GM12891 (cell line): Measurements from ENCODE around the gene PLA1A.

Source experiments
- DNase-seq: peaks from one replicate; pipeline ENCODE4 v3.0.0; 2011; ENCODE audit warnings: low spot score; ENCODE audit not compliant: insufficient read length
- FAIRE-seq: peaks from 2 replicates; lab custom pipeline; 2011; peaks lifted over from hg19 to GRCh38; lab: Jason Lieb, UNC
- PAX5 ChIP-seq: IDR thresholded peaks from 2 replicates; pipeline ENCODE4 v1.6.1; 2011; ENCODE audit warnings: low read length, moderate library complexity, mild to moderate bottlenecking; ENCODE audit not compliant: insufficient read depth, severe bottlenecking
- POLR2A ChIP-seq: IDR thresholded peaks from 2 replicates; pipeline ENCODE4 v1.6.1; 2011; ENCODE audit warnings: low read depth, low read length, control low read depth
- POLR2AphosphoS5 ChIP-seq: IDR thresholded peaks from 2 replicates; pipeline ENCODE4 v1.6.1; 2011; ENCODE audit warnings: low read depth, low read length, control low read depth
- POU2F2 ChIP-seq: IDR thresholded peaks from 2 replicates; pipeline ENCODE4 v1.6.1; 2011; ENCODE audit warnings: low read depth, mild to moderate bottlenecking, control low read depth, low read length, moderate library complexity
- SPI1 ChIP-seq: IDR thresholded peaks from 2 replicates; pipeline ENCODE4 v1.6.1; 2011; ENCODE audit warnings: low read depth, low read length, control low read depth
- TAF1 ChIP-seq: IDR thresholded peaks from 2 replicates; pipeline ENCODE4 v1.6.1; 2011; ENCODE audit warnings: low read depth, low read length, control low read depth

The PLA1A gene

GRCh38 chr3:119625451-119626153, 27.9 kb downstream of the PLA1A start:
- DNase-seq: no peak
- TF ChIP-seq POLR2AphosphoS5 (no peak), TAF1 (no peak), PAX5 (no peak)
- FAIRE-seq: no peak

GRCh38 chr3:119626196-119626595, 28.5 kb downstream of the PLA1A start:
- DNase-seq (no peak), FAIRE-seq (no peak)
- TF ChIP-seq POLR2AphosphoS5: no peak
- no peak for TF ChIP-seq PAX5
- no peak for TF ChIP-seq TAF1
- no peak for TF ChIP-seq POLR2A
- TF ChIP-seq POU2F2: no peak
- no peak for TF ChIP-seq SPI1

GRCh38 chr3:119627461-119627860, 29.8 kb downstream of the PLA1A start:
- FAIRE-seq: no peak
- DNase-seq: no peak
- peak; percentile 39; the same call in 1 of the 2 replicates for TF ChIP-seq TAF1
- no peak for TF ChIP-seq POU2F2

GRCh38 chr3:119628390-119628789, 30.7 kb downstream of the PLA1A start:
- FAIRE-seq: peak; percentile 71
- no peak for DNase-seq
- TF ChIP-seq SPI1: no peak
- no peak for TF ChIP-seq POU2F2
- no peak for TF ChIP-seq TAF1
- TF ChIP-seq POLR2A: no peak
- no peak for TF ChIP-seq POLR2AphosphoS5
- TF ChIP-seq PAX5: no peak

GRCh38 chr3:119628816-119629445, 31.2 kb downstream of the PLA1A start:
- DNase-seq (no peak), FAIRE-seq (no peak)
- TF ChIP-seq POLR2A (no peak; the same call in 1 of the 2 replicates), POU2F2 (peak; percentile 70; the same call in 1 of the 2 replicates), SPI1 (0 out of 2 replicates have a peak, but pooled peaks have one; percentile 37), POLR2AphosphoS5 (no peak; the same call in 1 of the 2 replicates), TAF1 (no peak), PAX5 (no peak)

- FAIRE-seq: peak; percentile 35
- TF ChIP-seq POLR2AphosphoS5: no peak
- TF ChIP-seq POLR2A: no peak
- no peak for TF ChIP-seq TAF1
- TF ChIP-seq POU2F2: no peak
- no peak for TF ChIP-seq PAX5
- TF ChIP-seq SPI1: no peak
These were observed 32.6 kb downstream of the PLA1A start for GRCh38 chr3:119630128-119630879.

GRCh38 chr3:119630880-119631329, 33.2 kb downstream of the PLA1A start:
- DNase-seq: no peak
- no peak for FAIRE-seq

More at GRCh38 chr3:119630128-119630879, 32.6 kb downstream of the PLA1A start:
- no peak for DNase-seq

GRCh38 chr3:119631516-119631915, 33.8 kb downstream of the PLA1A start:
- no peak for TF ChIP-seq SPI1
- TF ChIP-seq POLR2A: no peak
- TF ChIP-seq PAX5: no peak
- no peak for TF ChIP-seq POU2F2
- no peak for TF ChIP-seq POLR2AphosphoS5
- TF ChIP-seq TAF1: no peak
- FAIRE-seq (no peak), DNase-seq (no peak)

More at GRCh38 chr3:119630880-119631329, 33.2 kb downstream of the PLA1A start:
- TF ChIP-seq TAF1 (no peak), POU2F2 (no peak), SPI1 (no peak), PAX5 (no peak), POLR2A (no peak), POLR2AphosphoS5 (no peak)

GRCh38 chr3:119632216-119632615, 34.5 kb downstream of the PLA1A start:
- DNase-seq (no peak), FAIRE-seq (no peak)
- TF ChIP-seq PAX5 (no peak), POU2F2 (no peak), SPI1 (no peak), TAF1 (no peak), POLR2AphosphoS5 (no peak)

GRCh38 chr3:119632829-119633228, 35.1 kb downstream of the PLA1A start:
- DNase-seq (no peak), FAIRE-seq (no peak)
- TF ChIP-seq POU2F2 (no peak), POLR2A (no peak), PAX5 (no peak), SPI1 (no peak)
